Panc1 (cell line): ENCODE data around the gene CCDC197. TPM values are rescaled to one million over a fixed set of nuclear protein-coding genes. Genes with fewer than 3 reads are reported as not detected.

Experiments used
- ATAC-seq: fragments of 200-7000 bp; cut with Tn5 transposase; 2 replicates; pipeline ENCODE4 v1.9.1; 2020; ENCODE audit warnings: mild to moderate bottlenecking, moderate library complexity
- BruUV-seq: library from RNA; stranded (reverse); fragments of 400-500 nt; replicated peaks from 2 replicates; lab custom pipeline; 2021; lab: Mats Ljungman, UMichigan
- CTCF ChIA-PET: fragments of 300-600 bp; sonication (Branson Sonifier 250); formaldehyde crosslinking; loops from one replicate; lab custom pipeline; 2022; ENCODE audit warnings: antibody characterized with exemption; lab: Charles Lee
- POLR2A ChIA-PET: fragments of 300-600 bp; sonication (Branson Sonifier 250); formaldehyde crosslinking; loops from one replicate; lab custom pipeline; 2022; ENCODE audit warnings: antibody characterized with exemption; lab: Charles Lee
- DNase-seq: peaks from one replicate; pipeline ENCODE4 v3.0.0-alpha.2; 2010; ENCODE audit warnings: low read depth, low spot score
- H3K27ac ChIP-seq: 2 replicates; pipeline ENCODE4 v1.5.1; 2011; ENCODE audit warnings: mild to moderate bottlenecking, low read length, inconsistent platforms
- H3K27me3 ChIP-seq: fragments of 200-500 bp; sonication (Bioruptor generic); 2 replicates; pipeline ENCODE4 v1.6.0; 2014; ENCODE audit warnings: low read length, inconsistent platforms; ENCODE audit not compliant: control insufficient read depth, insufficient read depth
- H3K36me3 ChIP-seq: fragments of 200-500 bp; sonication (Bioruptor generic); 2 replicates; pipeline ENCODE4 v1.5.1; 2014; ENCODE audit warnings: inconsistent platforms, mild to moderate bottlenecking, low read length, moderate library complexity; ENCODE audit not compliant: control insufficient read depth, insufficient read depth
- H3K4me1 ChIP-seq: 2 replicates; pipeline ENCODE4 v1.5.1; 2011; ENCODE audit warnings: inconsistent platforms, mild to moderate bottlenecking, low read length, moderate library complexity; ENCODE audit not compliant: control insufficient read depth, insufficient read depth
- H3K4me3 ChIP-seq, 2 experiments: 2 replicates each; pipeline ENCODE4 v1.5.1; 2011 to 2012; ENCODE audit warnings: low read depth in 2 of 2, low read length in 2 of 2, mild to moderate bottlenecking in 2 of 2, inconsistent platforms in 1 of 2, moderate library complexity in 1 of 2
- H3K9me3 ChIP-seq: fragments of 200-500 bp; sonication (Bioruptor generic); 2 replicates; pipeline ENCODE4 v1.5.1; 2014; ENCODE audit warnings: low read depth, mild to moderate bottlenecking, inconsistent platforms, low read length, moderate library complexity; ENCODE audit not compliant: control insufficient read depth, insufficient read depth
- CTCF ChIP-seq: fragments of 450-650 bp; IDR thresholded peaks from 2 replicates; pipeline ENCODE4 v1.5.1; 2017; ENCODE audit warnings: mild to moderate bottlenecking
- POLR2AphosphoS5 ChIP-seq: IDR thresholded peaks from 2 replicates; pipeline ENCODE4 v1.6.1; 2012; ENCODE audit warnings: mild to moderate bottlenecking, low read depth, low read length, moderate library complexity
- SIN3A ChIP-seq: IDR thresholded peaks from 2 replicates; pipeline ENCODE4 v1.6.1; 2012; ENCODE audit warnings: low read depth, mild to moderate bottlenecking, low read length, moderate library complexity, borderline replicate concordance; ENCODE audit not compliant: insufficient read depth
- TCF7L2 ChIP-seq: IDR thresholded peaks from 2 replicates; pipeline ENCODE4 v1.6.1; 2011; ENCODE audit warnings: mild to moderate bottlenecking, low read depth, low read length, inconsistent platforms
- in situ Hi-C: cut with HindIII; loops from 2 replicates; pipeline ENCODE4 v1.10.0; 2016; ENCODE audit warnings: low sequenced_read_pairs, low pct_unique_long_range_greater_than_20kb
- intact Hi-C: fragments of 100-400 bp; cut with micrococcal nuclease; formaldehyde crosslinking; loops from one replicate; pipeline ENCODE4 v1.10.0; 2022; ENCODE audit not compliant: unreplicated experiment
- total RNA-seq: library from RNA; stranded (reverse); gene quantifications from one replicate; pipeline ENCODE4 v1.2.1, GENCODE V29; 2021; ENCODE audit not compliant: unreplicated experiment
- TF ChIP-seq, protein P1 (sequence below), 2 experiments: IDR thresholded peaks; 2 replicates each; pipeline ENCODE4 v1.6.1; 2011 to 2012; ENCODE audit warnings: low read depth in 2 of 2, control low read depth in 1 of 2, low read length in 1 of 2, mild to moderate bottlenecking in 1 of 2, moderate library complexity in 1 of 2; ENCODE audit not compliant: insufficient read depth in 1 of 2

Gene CCDC197
- total RNA-seq, 1 experiment from 2014 or later, result not detected

DNA sequence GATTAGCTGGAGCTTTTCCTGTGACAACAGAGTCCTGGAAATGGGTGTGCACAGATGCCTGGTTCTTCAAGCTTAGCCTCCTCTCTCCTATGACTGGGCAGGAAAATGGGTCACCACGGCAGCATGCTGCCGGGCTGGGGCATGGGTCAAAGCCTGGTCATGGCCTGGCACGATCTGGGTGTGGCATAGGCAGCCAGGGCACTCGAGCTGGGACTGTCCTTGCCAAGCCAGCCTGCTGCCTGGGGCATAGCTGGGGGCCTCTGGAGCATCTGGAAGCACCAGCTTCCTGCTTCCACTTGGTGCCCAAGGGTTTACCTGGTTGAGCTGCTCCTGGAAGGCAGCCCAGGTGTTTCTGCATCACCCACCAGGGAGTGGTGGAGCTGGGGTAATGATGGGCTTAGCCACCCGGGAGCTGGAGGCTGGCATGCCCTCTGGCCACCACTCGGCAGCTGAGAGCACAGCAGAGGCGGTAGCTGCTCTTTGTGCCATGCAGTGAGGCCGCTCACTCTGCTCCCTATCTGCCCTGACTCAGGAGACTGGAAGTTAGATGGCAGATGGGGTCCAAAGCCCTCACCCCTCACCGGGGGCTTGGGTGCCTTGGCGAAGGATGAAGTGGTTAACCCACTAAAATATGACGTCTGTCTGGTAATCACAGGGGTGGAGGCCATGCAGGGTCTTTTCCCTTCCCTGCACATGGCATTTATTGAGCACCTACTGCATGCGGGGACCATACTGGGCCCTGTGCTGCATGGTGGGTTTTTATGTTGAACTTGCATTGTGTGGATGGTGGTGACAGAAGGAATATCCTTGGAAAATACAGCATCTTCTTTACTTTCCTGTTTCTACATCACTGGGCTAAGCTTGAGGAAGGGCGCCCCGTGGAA is 30.7 kb downstream of the CCDC197 start:
- DNase-seq (no peak), ATAC-seq (peak; percentile 35)
- TF ChIP-seq CTCF, result no peak
- no peak for TF ChIP-seq POLR2AphosphoS5
- Histone ChIP-seq H3K4me3 (peak overlapping the region in 1 of 2 experiments; percentile 50; a peak in 2 of 4 replicates), H3K27me3 (no peaks in the 10 kb centered on the region), H3K27ac (no peak overlapping the region; the same call in 1 of the 2 replicates), H3K4me1 (peaks cover 20% of the 10 kb centered on the region), H3K36me3 (no peaks in the 10 kb centered on the region), H3K9me3 (no peaks in the 10 kb centered on the region)
- intact Hi-C loops (no loop called here), in situ Hi-C loops (no loop called here)
- CTCF ChIA-PET, result no interaction called here
- POLR2A ChIA-PET, result no interaction called here
- BruUV-seq, result no TSS peak

GRCh38 chr14:94028450-94028826 is 31.3 kb downstream of the CCDC197 start:
- ChIA-PET CTCF (interaction anchor here (0.9 kb wide), 1 partner anchor 8 kb away, joined by 3 read pairs; no protein-coding TSS in a partner anchor), POLR2A (no interaction called here)
- Histone ChIP-seq H3K4me1 (peaks cover 20% of the 10 kb centered on the region), H3K27me3 (no peaks in the 10 kb centered on the region), H3K27ac (peak overlapping the region; percentile 34; the same call in 1 of the 2 replicates), H3K9me3 (no peaks in the 10 kb centered on the region), H3K4me3 (peak overlapping the region in 1 of 2 experiments; percentile 50; a peak in 1 of 4 replicates), H3K36me3 (no peaks in the 10 kb centered on the region)
- in situ Hi-C loops, result no loop called here
- DNase-seq (peak; percentile 67), ATAC-seq (peak; percentile 65)
- TF ChIP-seq POLR2AphosphoS5 (no peak), TCF7L2 (no peak), SIN3A (no peak), CTCF (no peak; the same call in 1 of the 2 replicates)
- TF ChIP-seq, protein P1, sequence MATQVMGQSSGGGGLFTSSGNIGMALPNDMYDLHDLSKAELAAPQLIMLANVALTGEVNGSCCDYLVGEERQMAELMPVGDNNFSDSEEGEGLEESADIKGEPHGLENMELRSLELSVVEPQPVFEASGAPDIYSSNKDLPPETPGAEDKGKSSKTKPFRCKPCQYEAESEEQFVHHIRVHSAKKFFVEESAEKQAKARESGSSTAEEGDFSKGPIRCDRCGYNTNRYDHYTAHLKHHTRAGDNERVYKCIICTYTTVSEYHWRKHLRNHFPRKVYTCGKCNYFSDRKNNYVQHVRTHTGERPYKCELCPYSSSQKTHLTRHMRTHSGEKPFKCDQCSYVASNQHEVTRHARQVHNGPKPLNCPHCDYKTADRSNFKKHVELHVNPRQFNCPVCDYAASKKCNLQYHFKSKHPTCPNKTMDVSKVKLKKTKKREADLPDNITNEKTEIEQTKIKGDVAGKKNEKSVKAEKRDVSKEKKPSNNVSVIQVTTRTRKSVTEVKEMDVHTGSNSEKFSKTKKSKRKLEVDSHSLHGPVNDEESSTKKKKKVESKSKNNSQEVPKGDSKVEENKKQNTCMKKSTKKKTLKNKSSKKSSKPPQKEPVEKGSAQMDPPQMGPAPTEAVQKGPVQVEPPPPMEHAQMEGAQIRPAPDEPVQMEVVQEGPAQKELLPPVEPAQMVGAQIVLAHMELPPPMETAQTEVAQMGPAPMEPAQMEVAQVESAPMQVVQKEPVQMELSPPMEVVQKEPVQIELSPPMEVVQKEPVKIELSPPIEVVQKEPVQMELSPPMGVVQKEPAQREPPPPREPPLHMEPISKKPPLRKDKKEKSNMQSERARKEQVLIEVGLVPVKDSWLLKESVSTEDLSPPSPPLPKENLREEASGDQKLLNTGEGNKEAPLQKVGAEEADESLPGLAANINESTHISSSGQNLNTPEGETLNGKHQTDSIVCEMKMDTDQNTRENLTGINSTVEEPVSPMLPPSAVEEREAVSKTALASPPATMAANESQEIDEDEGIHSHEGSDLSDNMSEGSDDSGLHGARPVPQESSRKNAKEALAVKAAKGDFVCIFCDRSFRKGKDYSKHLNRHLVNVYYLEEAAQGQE (IDR thresholded peaks at IDR 0.05; ENCODE audit: insufficient read depth in 1 of 2, low read depth in 2 of 2, low read length in 1 of 2), result no peak
- BruUV-seq, result no TSS peak
- intact Hi-C loops, result no loop called here
